Measurements from ENCODE around the gene PLEKHH1. TPM values are rescaled to one million over a fixed set of nuclear protein-coding genes. Genes with fewer than 3 reads are reported as not detected.

The PLEKHH1 gene
- total RNA-seq, 1 donor from 2014 or later = 3.7 TPM

GRCh38 chr14:67501670-67502069 is 31.4 kb upstream of the PLEKHH1 start:
- TF ChIP-seq, protein P1, sequence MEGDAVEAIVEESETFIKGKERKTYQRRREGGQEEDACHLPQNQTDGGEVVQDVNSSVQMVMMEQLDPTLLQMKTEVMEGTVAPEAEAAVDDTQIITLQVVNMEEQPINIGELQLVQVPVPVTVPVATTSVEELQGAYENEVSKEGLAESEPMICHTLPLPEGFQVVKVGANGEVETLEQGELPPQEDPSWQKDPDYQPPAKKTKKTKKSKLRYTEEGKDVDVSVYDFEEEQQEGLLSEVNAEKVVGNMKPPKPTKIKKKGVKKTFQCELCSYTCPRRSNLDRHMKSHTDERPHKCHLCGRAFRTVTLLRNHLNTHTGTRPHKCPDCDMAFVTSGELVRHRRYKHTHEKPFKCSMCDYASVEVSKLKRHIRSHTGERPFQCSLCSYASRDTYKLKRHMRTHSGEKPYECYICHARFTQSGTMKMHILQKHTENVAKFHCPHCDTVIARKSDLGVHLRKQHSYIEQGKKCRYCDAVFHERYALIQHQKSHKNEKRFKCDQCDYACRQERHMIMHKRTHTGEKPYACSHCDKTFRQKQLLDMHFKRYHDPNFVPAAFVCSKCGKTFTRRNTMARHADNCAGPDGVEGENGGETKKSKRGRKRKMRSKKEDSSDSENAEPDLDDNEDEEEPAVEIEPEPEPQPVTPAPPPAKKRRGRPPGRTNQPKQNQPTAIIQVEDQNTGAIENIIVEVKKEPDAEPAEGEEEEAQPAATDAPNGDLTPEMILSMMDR (IDR thresholded peaks at IDR 0.05; ENCODE audit: borderline replicate concordance) = no peak
- intact Hi-C loops (cut with micrococcal nuclease) = no loop called here
- Histone ChIP-seq H3K27me3 (ENCODE audit: low read depth) (no peaks in the 10 kb centered on the region), H3K9me3 (replicated peaks) (no peaks in the 10 kb centered on the region), H3K4me1 (no peaks in the 10 kb centered on the region), H3K36me3 (no peaks in the 10 kb centered on the region), H3K4me3 (no peak overlapping the region), H3K27ac (replicated peaks) (no peak overlapping the region)
- DNase-seq = no peak

- H3K4me1 ChIP-seq = no peaks in the 10 kb centered on the region
- no peak overlapping the region for H3K27ac ChIP-seq (replicated peaks)
- H3K36me3 ChIP-seq = no peaks in the 10 kb centered on the region
- H3K27me3 ChIP-seq (ENCODE audit: low read depth) = no peaks in the 10 kb centered on the region
- DNase-seq = no peak
- TF ChIP-seq, protein P1 (IDR thresholded peaks at IDR 0.05; ENCODE audit: borderline replicate concordance) = no peak
- H3K9me3 ChIP-seq (replicated peaks) = no peaks in the 10 kb centered on the region
- intact Hi-C loops (cut with micrococcal nuclease) = no loop called here
- no peak overlapping the region for H3K4me3 ChIP-seq
Measured at GRCh38 chr14:67502867-67503266, 30.2 kb upstream of the PLEKHH1 start.

GRCh38 chr14:67503331-67503730 is 29.8 kb upstream of the PLEKHH1 start:
- no peak overlapping the region for H3K4me3 ChIP-seq

DNA sequence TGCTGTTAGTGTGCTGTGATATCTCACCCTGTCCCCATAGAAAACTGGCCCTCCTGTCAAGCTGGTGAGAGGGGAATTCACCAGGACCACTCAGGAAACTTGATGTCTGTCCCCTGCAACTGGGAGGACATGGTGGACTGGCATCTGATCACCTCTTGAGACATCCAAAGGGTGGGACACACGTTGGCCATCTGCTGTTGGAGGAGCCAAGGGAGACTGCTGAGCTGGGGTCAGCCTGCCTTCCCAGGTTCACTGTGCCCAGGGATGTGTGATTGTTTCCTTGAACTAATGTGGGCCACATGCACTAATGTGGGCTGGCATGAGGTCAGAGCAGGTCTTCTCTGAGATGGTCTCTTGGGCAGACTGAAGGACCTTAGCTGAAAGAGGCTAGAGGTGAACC is 27.8 kb upstream of the PLEKHH1 start:
- H3K4me3 ChIP-seq = no peak overlapping the region
- H3K27ac ChIP-seq (replicated peaks) = no peak overlapping the region
- no peaks in the 10 kb centered on the region for H3K27me3 ChIP-seq (ENCODE audit: low read depth)
- no peaks in the 10 kb centered on the region for H3K4me1 ChIP-seq
- DNase-seq = no peak
- H3K9me3 ChIP-seq (replicated peaks) = no peaks in the 10 kb centered on the region
- no peaks in the 10 kb centered on the region for H3K36me3 ChIP-seq
- intact Hi-C loops (cut with micrococcal nuclease) = no loop called here
- TF ChIP-seq, protein P1 (IDR thresholded peaks at IDR 0.05; ENCODE audit: borderline replicate concordance) = no peak

More at GRCh38 chr14:67503331-67503730, 29.8 kb upstream of the PLEKHH1 start:
- H3K4me1 ChIP-seq = no peaks in the 10 kb centered on the region
- H3K27ac ChIP-seq (replicated peaks) = no peak overlapping the region
- DNase-seq = no peak
- TF ChIP-seq, protein P1 (IDR thresholded peaks at IDR 0.05; ENCODE audit: borderline replicate concordance) = no peak
- no peaks in the 10 kb centered on the region for H3K36me3 ChIP-seq
- H3K9me3 ChIP-seq (replicated peaks) = no peaks in the 10 kb centered on the region
- no peaks in the 10 kb centered on the region for H3K27me3 ChIP-seq (ENCODE audit: low read depth)
- intact Hi-C loops (cut with micrococcal nuclease) = no loop called here

DNA sequence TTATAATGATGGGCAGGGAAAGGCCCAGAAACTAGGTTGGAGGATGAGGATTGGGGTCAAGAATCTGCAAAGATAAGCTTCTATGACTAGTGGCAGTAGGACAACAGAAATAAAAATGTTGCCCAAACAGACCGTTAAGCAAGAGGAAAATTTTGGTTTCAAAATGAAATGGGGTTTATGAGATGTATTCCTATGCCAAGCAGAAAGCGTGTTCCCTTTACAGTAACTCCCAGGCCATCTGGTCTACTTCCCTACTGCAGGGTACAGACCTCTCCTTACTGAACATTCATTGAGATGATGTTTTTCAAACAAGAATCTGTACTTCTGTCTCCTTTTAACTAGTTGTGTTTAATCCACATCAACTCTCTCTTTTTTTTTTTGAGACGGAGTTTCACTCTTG is 24.1 kb upstream of the PLEKHH1 start:
- Histone ChIP-seq H3K36me3 (no peaks in the 10 kb centered on the region), H3K4me1 (peaks cover 2% of the 10 kb centered on the region), H3K27me3 (ENCODE audit: low read depth) (no peaks in the 10 kb centered on the region), H3K4me3 (no peak overlapping the region), H3K27ac (replicated peaks) (no peak overlapping the region), H3K9me3 (replicated peaks) (no peaks in the 10 kb centered on the region)
- DNase-seq = no peak
- TF ChIP-seq, protein P1 (IDR thresholded peaks at IDR 0.05; ENCODE audit: borderline replicate concordance) = no peak
- intact Hi-C loops (cut with micrococcal nuclease) = no loop called here

DNA sequence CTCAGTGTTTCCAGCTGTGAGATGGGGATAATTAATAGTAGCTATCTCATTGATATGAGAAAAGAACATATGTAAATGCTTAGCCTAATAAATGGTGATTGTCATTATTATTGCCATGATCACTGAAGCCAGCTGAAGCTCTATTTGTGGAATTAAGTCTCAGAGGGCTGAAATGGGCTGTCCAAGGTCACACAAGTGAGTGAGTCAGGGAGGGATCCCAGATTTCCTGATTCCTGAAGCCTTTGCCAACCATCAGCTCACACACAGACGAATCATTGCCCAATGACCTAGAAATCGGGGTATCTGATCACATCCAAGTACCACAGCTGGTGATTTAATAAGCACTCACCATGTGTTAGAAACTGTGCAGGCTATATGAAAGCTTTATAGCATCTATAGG is 23.0 kb upstream of the PLEKHH1 start:
- H3K36me3 ChIP-seq = no peaks in the 10 kb centered on the region
- no peaks in the 10 kb centered on the region for H3K9me3 ChIP-seq (replicated peaks)
- H3K27ac ChIP-seq (replicated peaks) = no peak overlapping the region
- no peak for DNase-seq
- H3K4me1 ChIP-seq = peaks cover 13% of the 10 kb centered on the region
- no peaks in the 10 kb centered on the region for H3K27me3 ChIP-seq (ENCODE audit: low read depth)
- no peak overlapping the region for H3K4me3 ChIP-seq
- TF ChIP-seq, protein P1 (IDR thresholded peaks at IDR 0.05; ENCODE audit: borderline replicate concordance) = no peak
- intact Hi-C loops (cut with micrococcal nuclease) = no loop called here

Data from left ventricle myocardium inferior (tissue), 1 donor.